Sigmoid colon (tissue), 7 donors: ENCODE measurements around the gene TNNI2. TPM values are rescaled to one million over a fixed set of nuclear protein-coding genes. Genes with fewer than 3 reads are reported as not detected.
A peak's percentile ranks its signal among the peaks of the same experiment; 100 is the strongest.

Experiments
- DNase-seq: peaks from one replicate; pipeline ENCODE4 v3.0.0-alpha.2; 2019
- H3K27ac ChIP-seq, 4 donors: fragments of 200-600 bp; sonication (generic); one replicate each; pipeline ENCODE4 v1.5.1; 2016 to 2019; ENCODE audit warnings: mild to moderate bottlenecking in 1 of 4
- H3K27me3 ChIP-seq, 3 donors: fragments of 200-600 bp; sonication (generic); one replicate each; pipeline ENCODE4 v1.5.1; 2019; ENCODE audit warnings: mild to moderate bottlenecking in 1 of 3
- H3K36me3 ChIP-seq, 4 donors: fragments of 200-600 bp; sonication (generic); one replicate each; pipeline ENCODE4 v1.5.1; 2016 to 2019
- H3K4me1 ChIP-seq, 4 donors: fragments of 200-600 bp; sonication (generic); one replicate each; pipeline ENCODE4 v1.5.1; 2017 to 2019
- H3K4me3 ChIP-seq, 4 donors: fragments of 200-600 bp; sonication (generic); one replicate each; pipeline ENCODE4 v1.5.1; 2017 to 2019; ENCODE audit warnings: mild to moderate bottlenecking in 2 of 4, moderate library complexity in 1 of 4
- H3K9me3 ChIP-seq, 4 donors: fragments of 200-600 bp in 3 of 4; sonication (generic) in 3 of 4; one replicate each; pipeline versions ENCODE4 v1.5.1 to v1.6.1; 2013 to 2019
- CTCF ChIP-seq, 4 experiments: fragments of 450-650 bp in 3 of 4; fragments of 200-600 bp in 1 of 4; IDR thresholded peaks; one replicate each; pipeline ENCODE4 v1.5.1; 2016 to 2019; ENCODE audit warnings: antibody characterized with exemption in 4 of 4, mild to moderate bottlenecking in 3 of 4, moderate library complexity in 2 of 4
- EP300 ChIP-seq, 4 donors: sonication (generic); formaldehyde crosslinking; IDR thresholded peaks; one replicate each; pipeline ENCODE4 v1.6.1; 2017; ENCODE audit warnings: antibody characterized with exemption in 4 of 4
- POLR2A ChIP-seq, 2 donors: fragments of 450-650 bp; IDR thresholded peaks; one replicate each; pipeline ENCODE4 v1.6.1; 2016; ENCODE audit warnings: antibody characterized with exemption in 2 of 2, mild to moderate bottlenecking in 2 of 2, moderate library complexity in 2 of 2
- POLR2AphosphoS5 ChIP-seq, 4 donors: sonication (generic); formaldehyde crosslinking; IDR thresholded peaks; one replicate each; pipeline ENCODE4 v1.6.1; 2017; ENCODE audit warnings: antibody characterized with exemption in 4 of 4
- WGBS, 2 donors: extraction: QIAGEN DNeasy Blood & Tissue Kit; methylation state at CpG; one replicate each; pipeline ENCODE4 v1.1.7; 2013; 5-methylcytosine and 5-hydroxymethylcytosine counted together
- intact Hi-C: fragments of 100-400 bp; cut with DNase I; formaldehyde crosslinking; loops from one replicate; pipeline ENCODE4 v1.15.1; 2023
- polyA plus RNA-seq, 3 donors: library from polyadenylated mRNA; stranded (reverse); fragments of 200-250 nt; gene quantifications; one replicate each; pipeline ENCODE4 v1.2.3, GENCODE V29; 2013
- total RNA-seq, 4 donors: library from RNA; depleted of rRNA; stranded (reverse); fragments of >200 nt; gene quantifications; one replicate each; pipeline ENCODE4 v1.1.0, GENCODE V29; 2016
- donor health status: healthy with polysubstance abuse.
- donor health status: Bipolar disorder and iron deficiency.
- donor health status: healthy.

Gene TNNI2
- total and polyA plus RNA-seq, 7 donors, result 1.7 to 2.4 TPM; not detected in 5

- TF ChIP-seq EP300 (IDR thresholded peaks at IDR 0.05) (no peak), POLR2AphosphoS5 (IDR thresholded peaks at IDR 0.05) (peak; percentile 54 to 77 (median 68)), CTCF (IDR thresholded peaks at IDR 0.05) (no peak)
- Histone ChIP-seq H3K27me3 (no peaks in the 10 kb centered on the region), H3K36me3 (no peaks in the 10 kb centered on the region), H3K27ac (peak overlapping the region; percentile 84 to 91 (median 88)), H3K4me1 (peaks cover 0 to 45% (median 42%) of the 10 kb centered on the region in 4 donors), H3K9me3 (no peaks in the 10 kb centered on the region), H3K4me3 (peak overlapping the region in 3 of 4 donors; percentile 29 to 41 (median 40))
- 42 to 60% methylated on average over 27 of the region's 27 CpGs for WGBS, 2 donors
- DNase-seq, result peak; percentile 94
- intact Hi-C loops, result loop anchor here (5.0 to 10.0 kb wide), 3 partner anchors 101 to 541 kb away; partner anchors contain the start of genes C11orf21, CTSD, TSPAN32 and TSSC4
These were observed 24.8 kb downstream of the TNNI2 start for GRCh38 chr11:1863352-1864216.

- DNase-seq, result no peak
- intact Hi-C loops, result loop anchor here (5.0 to 10.0 kb wide), 3 partner anchors 102 to 541 kb away; partner anchors contain the start of genes C11orf21, CTSD, TSPAN32 and TSSC4
These were observed 25.4 kb downstream of the TNNI2 start for GRCh38 chr11:1864231-1864630.

GRCh38 chr11:1864831-1865665 is 26.3 kb downstream of the TNNI2 start:
- H3K27ac ChIP-seq, result peak overlapping the region; percentile 84 to 91 (median 88)
- peak overlapping the region; percentile 20 to 41 (median 34) for H3K4me3 ChIP-seq
- DNase-seq, result no peak
- 74 to 83% methylated on average over 30 of the region's 30 CpGs for WGBS, 2 donors
- no peak for TF ChIP-seq POLR2A (IDR thresholded peaks at IDR 0.05)
- TF ChIP-seq CTCF (IDR thresholded peaks at IDR 0.05), result no peak
- TF ChIP-seq EP300 (IDR thresholded peaks at IDR 0.05), result no peak
- TF ChIP-seq POLR2AphosphoS5 (IDR thresholded peaks at IDR 0.05), result no peak
- H3K4me1 ChIP-seq, result peaks cover 0 to 45% (median 42%) of the 10 kb centered on the region in 4 donors
- H3K9me3 ChIP-seq, result no peaks in the 10 kb centered on the region
- no peaks in the 10 kb centered on the region for H3K36me3 ChIP-seq
- intact Hi-C loops, result loop anchor here (5.0 to 10.0 kb wide), 3 partner anchors 103 to 540 kb away; partner anchors contain the start of genes C11orf21, CTSD, TSPAN32 and TSSC4
- peaks cover 0 to 9% (median 7%) of the 10 kb centered on the region in 3 donors for H3K27me3 ChIP-seq

More at GRCh38 chr11:1864231-1864630, 25.4 kb downstream of the TNNI2 start:
- no peaks in the 10 kb centered on the region for H3K9me3 ChIP-seq
- peaks cover 0 to 1% (median 0%) of the 10 kb centered on the region in 3 donors for H3K27me3 ChIP-seq
- WGBS, 2 donors, result 68 to 71% methylated on average over 18 of the region's 18 CpGs
- peak overlapping the region; percentile 84 to 91 (median 88) for H3K27ac ChIP-seq
- peaks cover 0 to 45% (median 42%) of the 10 kb centered on the region in 4 donors for H3K4me1 ChIP-seq
- TF ChIP-seq CTCF (IDR thresholded peaks at IDR 0.05), result no peak
- no peak for TF ChIP-seq POLR2AphosphoS5 (IDR thresholded peaks at IDR 0.05)
- TF ChIP-seq EP300 (IDR thresholded peaks at IDR 0.05), result no peak
- TF ChIP-seq POLR2A (IDR thresholded peaks at IDR 0.05), result no peak
- peak overlapping the region; percentile 20 to 41 (median 34) for H3K4me3 ChIP-seq
- H3K36me3 ChIP-seq, result no peaks in the 10 kb centered on the region

GRCh38 chr11:1866226-1866625 is 27.4 kb downstream of the TNNI2 start:
- Histone ChIP-seq H3K4me3 (peak overlapping the region in 1 of 4 donors; percentile 4), H3K27me3 (peaks cover 0 to 20% (median 16%) of the 10 kb centered on the region in 3 donors), H3K9me3 (no peaks in the 10 kb centered on the region), H3K4me1 (peaks cover 0 to 57% (median 51%) of the 10 kb centered on the region in 4 donors), H3K27ac (peak overlapping the region in 3 of 4 donors; percentile 12 to 84 (median 21)), H3K36me3 (no peaks in the 10 kb centered on the region)
- no peak for DNase-seq
- TF ChIP-seq CTCF (IDR thresholded peaks at IDR 0.05) (no peak), EP300 (IDR thresholded peaks at IDR 0.05) (no peak), POLR2A (IDR thresholded peaks at IDR 0.05) (no peak), POLR2AphosphoS5 (IDR thresholded peaks at IDR 0.05) (no peak)
- intact Hi-C loops, result loop anchor here (10.0 kb wide), 2 partner anchors 439 to 539 kb away; partner anchors contain the start of genes C11orf21, TSPAN32 and TSSC4
- 83 to 89% methylated on average over 8 of the region's 8 CpGs for WGBS, 2 donors
